HG03520 (cell line): ENCODE measurements around the gene MRPL34.
A peak's percentile ranks its signal among the peaks of the same experiment; 100 is the strongest.
"Not testable (repeated sequence)": the region's sequence is repeated elsewhere in the genome, so short reads cannot be mapped to it uniquely, and the experiment has no call there.

ENCODE experiments used
- ATAC-seq: cut with Tn5 transposase; IDR thresholded peaks from one replicate; pipeline ENCODE4 v1.9.1; 2021; ENCODE audit warnings: mild to moderate bottlenecking, moderate library complexity; ENCODE audit not compliant: unreplicated experiment

MRPL34 gene

GRCh38 chr19:17305517-17306284 is at the start of gene MRPL34:
Gene MRPL34, plus strand, starts transcription at chr19:17305872. Its CDS starts 21 bp downstream, at chr19:17305893.
- ATAC-seq = peak; percentile 59

- no peak for ATAC-seq
Measured at GRCh38 chr19:17256130-17256529, 49.5 kb upstream of the MRPL34 start.

- ATAC-seq = no peak
Measured at GRCh38 chr19:17259118-17259780, 46.4 kb upstream of the MRPL34 start.

- ATAC-seq = no peak
Measured at GRCh38 chr19:17259934-17260333, 45.7 kb upstream of the MRPL34 start.

- peak; percentile 71 for ATAC-seq
Measured at GRCh38 chr19:17260842-17261325, 44.8 kb upstream of the MRPL34 start.

GRCh38 chr19:17262557-17262956 is 43.1 kb upstream of the MRPL34 start:
- ATAC-seq = no peak

- ATAC-seq = no peak
Measured at GRCh38 chr19:17263712-17264640, 41.7 kb upstream of the MRPL34 start.

- ATAC-seq = no peak
Measured at GRCh38 chr19:17264641-17264979, 41.1 kb upstream of the MRPL34 start, which contains the start of gene USHBP1. Gene USHBP1, minus strand, starts transcription at chr19:17264745. Its CDS starts 446 bp downstream, at chr19:17264299.

GRCh38 chr19:17266026-17266425 is 39.6 kb upstream of the MRPL34 start:
- no peak for ATAC-seq

GRCh38 chr19:17266589-17266974 is 39.1 kb upstream of the MRPL34 start:
- peak; percentile 21 for ATAC-seq

GRCh38 chr19:17266975-17267788 is 38.5 kb upstream of the MRPL34 start, which contains the start of gene BABAM1:
Gene BABAM1, plus strand, starts transcription at chr19:17267443. Its CDS starts 1,364 bp downstream, at chr19:17268807.
- peak; percentile 84 for ATAC-seq

GRCh38 chr19:17268754-17269153 is 36.9 kb upstream of the MRPL34 start:
- no peak for ATAC-seq

GRCh38 chr19:17274892-17275291 is 30.8 kb upstream of the MRPL34 start:
- ATAC-seq = not testable (repeated sequence)

GRCh38 chr19:17275441-17276175 is 30.1 kb upstream of the MRPL34 start:
- ATAC-seq = no peak

- no peak for ATAC-seq
Measured at GRCh38 chr19:17279436-17279835, 26.2 kb upstream of the MRPL34 start.

- ATAC-seq = no peak
Measured at GRCh38 chr19:17281391-17282304, 24.0 kb upstream of the MRPL34 start, which contains the start of gene ANKLE1. Gene ANKLE1, plus strand, starts transcription at chr19:17281901. Its CDS starts 20 bp downstream, at chr19:17281921.

- ATAC-seq = peak; percentile 72
Measured at GRCh38 chr19:17282488-17283125, 23.1 kb upstream of the MRPL34 start.

- ATAC-seq = no peak
Measured at GRCh38 chr19:17283504-17283996, 22.1 kb upstream of the MRPL34 start.
